NCI-H2081 treated with DMSO at 0.1 percent for 48 hours (cell line): ENCODE data around the gene CLDN9.

ENCODE experiments used
- DNase-seq: peaks from one replicate; lab custom pipeline; 2025; lab: John Stamatoyannopoulos, UW

Gene CLDN9, protein sequence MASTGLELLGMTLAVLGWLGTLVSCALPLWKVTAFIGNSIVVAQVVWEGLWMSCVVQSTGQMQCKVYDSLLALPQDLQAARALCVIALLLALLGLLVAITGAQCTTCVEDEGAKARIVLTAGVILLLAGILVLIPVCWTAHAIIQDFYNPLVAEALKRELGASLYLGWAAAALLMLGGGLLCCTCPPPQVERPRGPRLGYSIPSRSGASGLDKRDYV

GRCh38 chr16:3012828-3013420 is at the start of gene CLDN9:
CLDN9 (plus strand) TSS chr16:3012923; CDS start chr16:3013363, 440 bp downstream.
- DNase-seq = no peak

GRCh38 chr16:2963074-2963722 is 49.5 kb upstream of the CLDN9 start:
- DNase-seq = no peak

- no peak for DNase-seq
Measured at GRCh38 chr16:2963723-2964474, 48.8 kb upstream of the CLDN9 start, which contains the start of gene KREMEN2. KREMEN2 (plus strand) TSS chr16:2964275; CDS start chr16:2964521, 246 bp downstream.

DNA sequence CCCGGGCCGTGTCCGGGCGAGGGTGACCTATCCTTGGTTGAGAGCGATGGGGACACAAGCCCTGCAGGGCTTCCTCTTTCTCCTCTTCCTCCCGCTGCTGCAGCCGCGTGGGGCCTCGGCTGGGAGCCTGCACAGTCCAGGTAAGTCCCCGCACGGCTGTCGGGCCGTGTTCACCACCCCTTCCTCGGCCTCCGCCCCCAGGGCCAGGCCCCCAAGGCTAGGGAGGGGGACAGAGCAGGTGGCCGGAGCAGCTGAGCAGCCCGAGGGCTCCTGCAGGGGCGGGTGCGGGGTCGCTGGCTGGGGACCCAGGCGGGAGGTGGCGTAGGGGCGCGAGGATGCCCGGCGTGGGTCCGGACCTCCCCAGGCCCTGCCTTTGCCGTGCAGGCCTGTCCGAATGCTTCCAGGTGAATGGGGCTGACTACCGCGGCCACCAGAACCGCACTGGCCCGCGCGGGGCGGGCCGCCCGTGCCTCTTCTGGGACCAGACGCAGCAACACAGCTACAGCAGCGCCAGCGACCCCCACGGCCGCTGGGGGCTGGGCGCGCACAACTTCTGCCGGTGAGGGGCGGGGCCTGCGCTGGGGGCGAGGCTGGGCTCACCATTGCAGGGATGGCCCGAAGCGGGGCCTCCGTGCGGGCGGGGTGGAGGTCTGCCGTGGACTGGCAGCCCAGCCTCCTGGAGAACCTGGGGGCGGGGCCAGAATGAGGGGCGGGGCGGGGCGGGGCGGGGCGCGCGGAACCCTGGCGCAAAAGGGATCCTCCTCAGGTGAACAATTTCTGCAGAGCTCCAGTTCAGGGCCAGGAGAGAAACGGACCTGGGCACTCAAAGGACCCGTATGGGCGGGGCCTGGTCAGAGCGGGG is 48.0 kb upstream of the CLDN9 start:
- DNase-seq = no peak

- no peak for DNase-seq
Measured at GRCh38 chr16:2966043-2966807, 46.5 kb upstream of the CLDN9 start.

- DNase-seq = no peak
Measured at GRCh38 chr16:2966808-2967191, 45.9 kb upstream of the CLDN9 start.

DNA sequence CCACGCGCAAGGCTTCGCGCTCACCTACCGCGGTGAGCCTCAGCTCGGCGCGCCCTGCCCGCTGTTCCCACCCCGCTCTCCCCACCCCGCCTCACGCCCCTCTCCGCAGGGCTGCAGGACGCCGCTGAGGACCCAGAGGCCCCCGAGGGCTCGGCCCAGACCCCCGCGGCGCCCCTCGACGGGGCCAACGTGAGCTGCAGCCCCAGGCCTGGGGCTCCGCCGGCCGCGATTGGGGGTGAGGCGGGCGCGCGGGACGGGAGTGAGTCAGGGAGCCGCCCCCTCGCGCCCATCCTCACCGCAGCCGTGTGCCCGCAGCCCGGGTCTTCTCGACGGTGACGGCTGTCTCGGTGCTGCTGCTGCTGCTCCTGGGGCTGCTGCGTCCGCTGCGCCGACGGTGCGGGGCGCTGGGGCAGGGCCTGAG is 45.5 kb upstream of the CLDN9 start:
- no peak for DNase-seq

DNA sequence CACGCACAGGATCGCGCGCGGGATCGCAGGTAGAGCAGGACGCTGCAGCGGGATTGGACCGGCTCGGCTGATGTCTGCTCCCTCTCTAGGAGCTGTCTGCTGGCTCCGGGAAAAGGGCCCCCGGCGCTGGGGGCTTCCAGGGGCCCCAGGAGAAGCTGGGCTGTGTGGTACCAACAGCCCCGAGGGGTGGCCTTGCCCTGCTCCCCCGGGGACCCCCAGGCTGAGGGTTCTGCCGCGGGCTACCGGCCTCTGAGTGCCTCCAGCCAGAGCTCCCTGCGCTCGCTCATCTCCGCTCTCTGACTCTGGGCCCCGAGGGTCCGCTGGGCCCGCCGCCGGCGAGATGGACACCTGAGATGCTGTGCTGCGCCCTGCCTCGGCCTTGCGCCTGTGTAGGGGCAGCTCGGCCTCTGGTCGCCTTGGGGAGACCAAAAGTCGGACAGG is 45.0 kb upstream of the CLDN9 start:
- no peak for DNase-seq

GRCh38 chr16:2968368-2968737 is 44.4 kb upstream of the CLDN9 start:
- no peak for DNase-seq

- DNase-seq = peak; percentile 56
Measured at GRCh38 chr16:2968738-2969544, 43.8 kb upstream of the CLDN9 start, which contains the start of gene PAQR4. PAQR4 (plus strand) TSS chr16:2969348; CDS start chr16:2969675, 327 bp downstream.

- DNase-seq = no peak
Measured at GRCh38 chr16:2969545-2970521, 42.9 kb upstream of the CLDN9 start.

DNA sequence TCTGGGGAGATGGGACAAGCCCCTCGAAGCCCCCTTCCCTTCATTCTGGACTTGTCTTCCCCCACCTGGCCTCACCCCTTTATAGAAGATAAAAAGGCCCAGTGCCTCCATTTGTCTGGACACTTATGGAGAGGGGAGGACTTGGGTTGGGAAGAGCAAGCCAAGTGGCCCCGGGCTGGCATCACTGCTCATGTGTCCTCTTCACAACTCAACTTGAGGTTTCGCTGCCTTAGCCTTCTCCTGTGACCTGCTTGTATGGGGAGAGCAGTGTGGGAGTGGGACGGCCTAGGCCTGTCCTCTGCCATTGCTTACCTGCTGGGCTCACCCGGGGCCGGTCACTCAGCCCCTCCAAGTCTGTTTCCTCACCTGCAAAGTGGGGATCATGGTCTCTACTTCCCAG is 42.2 kb upstream of the CLDN9 start:
- DNase-seq = no peak

DNA sequence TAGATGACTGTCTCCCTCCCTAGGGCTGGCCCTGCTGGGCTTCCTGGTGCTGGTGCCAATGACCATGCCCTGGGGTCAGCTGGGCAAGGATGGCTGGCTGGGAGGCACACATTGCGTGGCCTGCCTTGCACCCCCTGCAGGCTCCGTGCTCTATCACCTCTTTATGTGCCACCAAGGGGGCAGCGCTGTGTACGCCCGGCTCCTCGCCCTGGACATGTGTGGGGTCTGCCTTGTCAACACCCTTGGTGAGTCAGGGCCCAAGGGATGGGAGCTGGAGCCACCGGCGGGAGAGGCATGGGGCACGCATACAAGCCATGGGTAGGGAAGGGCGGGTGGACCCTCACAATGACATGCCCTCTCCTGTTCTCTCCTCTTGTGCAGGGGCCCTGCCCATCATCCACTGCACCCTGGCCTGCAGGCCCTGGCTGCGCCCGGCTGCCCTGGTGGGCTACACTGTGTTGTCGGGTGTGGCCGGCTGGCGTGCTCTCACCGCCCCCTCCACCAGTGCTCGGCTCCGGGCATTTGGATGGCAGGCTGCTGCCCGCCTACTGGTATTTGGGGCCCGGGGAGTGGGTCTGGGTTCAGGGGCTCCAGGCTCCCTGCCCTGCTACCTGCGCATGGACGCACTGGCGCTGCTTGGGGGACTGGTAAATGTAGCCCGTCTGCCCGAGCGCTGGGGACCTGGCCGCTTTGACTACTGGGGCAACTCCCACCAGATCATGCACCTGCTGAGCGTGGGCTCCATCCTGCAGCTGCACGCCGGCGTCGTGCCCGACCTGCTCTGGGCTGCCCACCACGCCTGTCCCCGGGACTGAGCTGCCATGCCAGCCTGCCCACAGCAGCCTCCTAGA is 41.4 kb upstream of the CLDN9 start:
- DNase-seq = no peak

DNA sequence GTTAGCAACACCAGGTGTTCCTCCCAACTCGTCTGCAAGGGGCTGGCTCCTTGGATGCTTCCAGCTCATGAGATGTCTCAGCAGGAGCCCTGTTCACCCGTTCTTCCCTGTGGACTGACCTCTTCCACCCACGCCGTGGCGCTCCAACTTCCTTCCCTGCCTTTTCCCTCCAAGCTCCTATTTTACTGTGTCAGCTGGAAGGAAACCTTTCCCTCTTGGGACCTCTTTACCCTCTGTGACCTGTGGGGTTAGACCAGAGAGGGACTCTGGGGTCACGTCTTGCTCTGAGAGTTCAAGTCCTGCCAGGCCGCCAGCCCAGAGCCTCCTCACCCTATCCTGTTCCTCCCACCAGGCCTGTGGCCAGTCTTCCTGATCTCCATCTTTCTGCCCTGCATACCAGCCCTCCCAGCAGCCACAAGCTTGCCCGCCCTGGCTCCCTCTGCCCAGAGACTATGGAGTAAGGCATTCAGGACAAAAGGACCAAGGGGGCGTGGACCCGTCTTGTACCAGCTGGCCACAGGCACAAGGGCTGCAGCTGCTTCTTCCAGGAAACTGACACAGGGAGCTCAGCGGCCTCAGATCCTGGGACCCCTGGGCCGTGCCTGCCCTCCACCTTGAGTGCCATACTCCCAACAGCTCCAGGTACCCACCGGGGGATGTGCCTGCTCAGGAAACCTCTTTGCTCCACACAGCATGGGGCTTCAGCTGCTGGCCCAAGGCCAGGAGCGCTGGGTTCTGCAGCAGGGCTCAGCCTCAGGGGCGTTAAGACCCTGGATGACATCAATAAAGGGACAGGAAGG is 40.5 kb upstream of the CLDN9 start:
- no peak for DNase-seq

DNA sequence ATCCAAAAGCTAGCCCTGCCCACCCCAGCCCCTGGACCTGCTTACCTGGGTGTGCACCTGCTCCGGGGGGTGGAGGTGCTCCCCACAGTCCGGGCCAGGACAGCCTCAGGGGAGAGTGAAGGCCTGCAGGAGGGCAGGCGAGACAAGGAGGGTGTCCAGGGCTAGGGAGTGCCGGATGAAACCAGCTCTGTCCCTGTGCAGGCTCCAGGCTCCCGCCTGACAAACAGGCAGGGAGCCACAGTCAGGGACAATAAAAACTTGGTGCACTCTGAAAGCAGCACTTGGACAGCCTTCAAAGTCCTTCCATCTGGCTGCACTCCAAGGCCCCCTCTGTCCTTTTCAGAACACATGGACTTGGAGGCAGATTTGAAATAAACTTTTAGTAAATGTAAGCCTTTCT is 39.6 kb upstream of the CLDN9 start:
- DNase-seq = no peak

DNA sequence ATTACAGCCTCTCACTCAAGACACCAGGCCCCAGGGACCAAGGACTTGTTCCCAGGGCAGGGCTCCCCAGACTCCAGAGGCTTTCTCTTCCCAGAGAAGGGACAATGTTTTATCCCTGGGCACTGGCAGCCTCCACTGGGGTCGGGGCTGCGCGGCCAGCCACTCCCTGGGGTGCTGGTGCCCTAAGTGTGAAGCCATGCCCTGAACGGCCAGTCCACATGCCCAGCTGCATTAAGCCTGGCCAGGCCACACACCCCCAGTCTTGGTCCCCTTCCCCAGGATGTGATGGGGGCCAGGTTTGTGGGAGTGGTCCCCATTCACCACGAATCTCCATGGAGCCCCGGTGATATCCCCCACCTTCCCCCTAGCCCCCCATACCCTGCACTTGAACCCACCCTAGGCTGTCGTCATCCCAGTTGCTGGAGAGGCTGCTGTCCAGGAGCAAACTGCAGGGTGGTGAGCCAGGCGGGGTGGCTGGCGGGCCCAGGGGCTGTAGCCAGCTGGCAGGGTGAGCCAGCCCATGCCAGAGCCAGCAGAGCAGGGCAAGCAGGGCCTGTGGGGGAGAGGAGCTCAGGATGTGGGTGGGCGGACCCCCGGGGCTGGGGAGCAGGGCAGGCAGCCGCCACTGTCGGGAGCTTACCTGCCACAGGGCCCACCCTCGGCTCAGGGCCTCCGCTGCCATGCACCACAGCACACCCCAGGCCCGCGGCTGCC is 39.0 kb upstream of the CLDN9 start:
- DNase-seq = no peak
